GM23338 (cell line): ENCODE results near the gene PDE3A. TPM values are rescaled to one million over a fixed set of nuclear protein-coding genes. Genes with fewer than 3 reads are reported as not detected.
"Not testable (repeated sequence)": the region's sequence is repeated elsewhere in the genome, so short reads cannot be mapped to it uniquely, and the experiment has no call there.

Experiments
- ATAC-seq: fragments of 200-7000 bp; cut with Tn5 transposase; 3 replicates; pipeline ENCODE4 v1.9.1; 2020
- DNase-seq: peaks from one replicate; pipeline ENCODE4 v3.0.0-alpha.2; 2015; ENCODE audit warnings: low spot score
- H2AFZ ChIP-seq: fragments of 200-600 bp; sonication (generic); 2 replicates; pipeline ENCODE4 v1.8.0; 2016; ENCODE audit warnings: antibody characterized with exemption, mild to moderate bottlenecking, moderate library complexity
- H3F3A ChIP-seq: fragments of 200-600 bp; sonication (generic); replicated peaks from 2 replicates; pipeline ENCODE4 v1.8.0; 2017; ENCODE audit warnings: antibody characterized with exemption, mixed run types, low read depth
- H3K27ac ChIP-seq: fragments of 200-600 bp; sonication (generic); 2 replicates; pipeline ENCODE4 v1.6.1; 2016; ENCODE audit warnings: low read depth
- H3K27me3 ChIP-seq: fragments of 200-600 bp; sonication (generic); 2 replicates; pipeline ENCODE4 v1.8.0; 2016; ENCODE audit warnings: mild to moderate bottlenecking, mixed run types, moderate library complexity; ENCODE audit not compliant: insufficient read depth
- H3K36me3 ChIP-seq: fragments of 200-600 bp; sonication (generic); 2 replicates; pipeline ENCODE4 v1.8.0; 2016; ENCODE audit warnings: mild to moderate bottlenecking; ENCODE audit not compliant: insufficient read depth
- H3K4me1 ChIP-seq: fragments of 200-600 bp; sonication (generic); 2 replicates; pipeline ENCODE4 v1.8.0; 2016; ENCODE audit warnings: mild to moderate bottlenecking, moderate library complexity; ENCODE audit not compliant: insufficient read depth
- H3K4me2 ChIP-seq: fragments of 200-600 bp; sonication (generic); 2 replicates; pipeline ENCODE4 v1.7.1; 2017; ENCODE audit warnings: mixed run types
- H3K4me3 ChIP-seq: fragments of 200-600 bp; sonication (generic); 2 replicates; pipeline ENCODE4 v1.6.1; 2016; ENCODE audit warnings: mixed run types
- H3K79me2 ChIP-seq: fragments of 200-600 bp; sonication (generic); replicated peaks from 2 replicates; pipeline ENCODE4 v1.8.0; 2017; ENCODE audit warnings: mild to moderate bottlenecking; ENCODE audit not compliant: insufficient read depth
- H3K9me2 ChIP-seq: fragments of 200-600 bp; sonication (generic); 2 replicates; pipeline ENCODE4 v1.8.0; 2017; ENCODE audit not compliant: insufficient read depth
- H4K20me1 ChIP-seq: fragments of 200-600 bp; sonication (generic); replicated peaks from 2 replicates; pipeline ENCODE4 v1.8.0; 2017; ENCODE audit warnings: mild to moderate bottlenecking; ENCODE audit not compliant: insufficient read depth
- H3K27ac Mint-ChIP-seq: 2 replicates; pipeline ENCODE4 v1.8.0; 2020; ENCODE audit warnings: inconsistent platforms, mild to moderate bottlenecking, moderate library complexity, mixed read lengths
- H3K27me3 Mint-ChIP-seq: 3 replicates; pipeline ENCODE4 v1.8.0; 2022; ENCODE audit warnings: low read depth, mild to moderate bottlenecking, moderate library complexity, mixed read lengths, inconsistent platforms; ENCODE audit not compliant: insufficient read depth, poor library complexity
- H3K36me3 Mint-ChIP-seq: 3 replicates; pipeline ENCODE4 v1.8.0; 2021; ENCODE audit warnings: low read depth, mild to moderate bottlenecking, inconsistent platforms, moderate library complexity, mixed read lengths
- H3K4me1 Mint-ChIP-seq: 3 replicates; pipeline ENCODE4 v1.8.0; 2020; ENCODE audit warnings: mild to moderate bottlenecking, inconsistent platforms, mixed read lengths
- H3K4me3 Mint-ChIP-seq: 3 replicates; pipeline ENCODE4 v1.8.0; 2021; ENCODE audit warnings: moderate library complexity, mild to moderate bottlenecking, inconsistent platforms, mixed read lengths
- H3K9me3 Mint-ChIP-seq: 3 replicates; pipeline ENCODE4 v1.8.0; 2020; ENCODE audit warnings: moderate library complexity, mild to moderate bottlenecking, inconsistent platforms, mixed read lengths
- CTCF ChIP-seq, 2 experiments: fragments of 200-600 bp in 1 of 2; sonication (generic) in 1 of 2; conservative IDR thresholded peaks; 2 replicates each; pipeline versions ENCODE4 v1.5.1 to v1.6.1; 2016 to 2017; ENCODE audit warnings: antibody characterized with exemption in 2 of 2, low read depth in 2 of 2, mild to moderate bottlenecking in 2 of 2, moderate library complexity in 1 of 2
- ZNF462 ChIP-seq: fragments of 250-450 bp; sonication (Bioruptor Pico); IDR thresholded peaks from 2 replicates; pipeline ENCODE4 v1.5.0; 2020; ENCODE audit warnings: mild to moderate bottlenecking, moderate library complexity
- polyA plus RNA-seq: library from polyadenylated mRNA; unstranded; fragments of >200 nt; fragmentation: Nextera tagmentation; extraction: Ambion mirVana; gene quantifications from 2 replicates; pipeline ENCODE4 v1.2.1, GENCODE V29; 2016
- total RNA-seq: library from RNA; depleted of rRNA; stranded (reverse); fragments of >200 nt; shearing (Covaris generic); gene quantifications from 2 replicates; pipeline ENCODE4 v1.2.3, GENCODE V29; 2014

PDE3A gene
- total and polyA plus RNA-seq, 2 experiments from 2014 or later = 2.7 to 9.2 TPM

GRCh38 chr12:20549108-20549719 lies 180.9 kb downstream of the PDE3A start:
- no peaks in the 10 kb centered on the region for H3F3A ChIP-seq
- no peak overlapping the region for H3K4me3 ChIP-seq
- DNase-seq = peak; percentile 72
- no peak overlapping the region for H3K4me2 ChIP-seq
- Mint-ChIP-seq H3K27ac (no peak overlapping the region), H3K9me3 (peaks cover 7% of the 10 kb centered on the region; the same call in 2 of the 3 replicates), H3K27me3 (peaks cover 3% of the 10 kb centered on the region), H3K4me1 (peaks cover 7% of the 10 kb centered on the region; the same call in 2 of the 3 replicates), H3K4me3 (no peak overlapping the region), H3K36me3 (peaks cover 8% of the 10 kb centered on the region)
- H3K27ac ChIP-seq = no peak overlapping the region
- no peaks in the 10 kb centered on the region for H3K4me1 ChIP-seq
- peak; percentile 80 for ATAC-seq
- H3K9me2 ChIP-seq = no peaks in the 10 kb centered on the region
- TF ChIP-seq CTCF (conservative IDR thresholded peaks at IDR 0.05; ENCODE audit: low read depth in 2 of 2) (peak; percentile 80 to 81), ZNF462 (no peak)
- H3K79me2 ChIP-seq = no peaks in the 10 kb centered on the region
- no peaks in the 10 kb centered on the region for H3K27me3 ChIP-seq
- no peaks in the 10 kb centered on the region for H3K36me3 ChIP-seq
- no peak overlapping the region for H2AFZ ChIP-seq
- no peaks in the 10 kb centered on the region for H4K20me1 ChIP-seq

- not testable (repeated sequence) for H3K27me3 ChIP-seq, H3F3A ChIP-seq, H3K4me1 ChIP-seq, H3K9me2 ChIP-seq, ATAC-seq, H3K27ac ChIP-seq, H3K4me3 ChIP-seq, H3K36me3 Mint-ChIP-seq, H2AFZ ChIP-seq, H3K27ac Mint-ChIP-seq, H3K4me2 ChIP-seq, H3K79me2 ChIP-seq, H3K9me3 Mint-ChIP-seq, DNase-seq, H3K4me3 Mint-ChIP-seq, H3K4me1 Mint-ChIP-seq, H4K20me1 ChIP-seq, H3K36me3 ChIP-seq, H3K27me3 Mint-ChIP-seq
These were observed 183.6 kb downstream of the PDE3A start for GRCh38 chr12:20551742-20552442.

- not testable (repeated sequence) for DNase-seq, H3K27me3 ChIP-seq, H3K27me3 Mint-ChIP-seq, H3K9me2 ChIP-seq, H3K36me3 Mint-ChIP-seq, H3K27ac ChIP-seq, H4K20me1 ChIP-seq, H3K27ac Mint-ChIP-seq, ATAC-seq, H3K4me3 ChIP-seq, H3K4me3 Mint-ChIP-seq, H3K4me1 Mint-ChIP-seq, H3F3A ChIP-seq, H2AFZ ChIP-seq, H3K9me3 Mint-ChIP-seq, H3K79me2 ChIP-seq, H3K4me1 ChIP-seq, H3K36me3 ChIP-seq, H3K4me2 ChIP-seq
These were observed 184.2 kb downstream of the PDE3A start for GRCh38 chr12:20552586-20552985.
